ENCODE measurements around the gene ID3. TPM values are rescaled to one million over a fixed set of nuclear protein-coding genes. Genes with fewer than 3 reads are reported as not detected.

The ID3 gene
- total and polyA plus RNA-seq, 9 of the 15 experiments (the other 6 are each of a cell fraction or from before 2014, with no cell fraction given), result 6.8 to 59.8 (median 23.5) TPM

- TF ChIP-seq FOXP4 (CRISPR knock-in tag; IDR thresholded peaks at IDR 0.05; ENCODE audit: borderline replicate concordance), result 0 out of 2 replicates have a peak, but pooled peaks have one; percentile 21
- TF ChIP-seq BMI1 (IDR thresholded peaks at IDR 0.05; ENCODE audit: low read length), result no peak
- no peak for TF ChIP-seq MYC (IDR thresholded peaks at IDR 0.05; ENCODE audit: low read depth, low read length)
- 0 out of 2 replicates have a peak, but pooled peaks have one; percentile 26 for TF ChIP-seq MYC (CRISPR knock-in tag; IDR thresholded peaks at IDR 0.05; ENCODE audit: borderline replicate concordance, low read depth)
- TF ChIP-seq CGGBP1 (CRISPR knock-in tag; IDR thresholded peaks at IDR 0.05), result no peak; the same call in 1 of the 2 replicates
- TF ChIP-seq ZNF143 (CRISPR knock-in tag; IDR thresholded peaks at IDR 0.05), result 0 out of 2 replicates have a peak, but pooled peaks have one; percentile 19
- no peak for TF ChIP-seq AFF4 (CRISPR knock-in tag; IDR thresholded peaks at IDR 0.05)
- TF ChIP-seq RAD21 (CRISPR knock-in tag; conservative IDR thresholded peaks at IDR 0.05 in 1 of 2, IDR thresholded peaks at IDR 0.05 in 1 of 2), result no peak
- TF ChIP-seq IRF9 (tag; IDR thresholded peaks at IDR 0.05), result no peak
- 0 out of 2 replicates have a peak, but pooled peaks have one; percentile 4 for TF ChIP-seq TFAP4 (CRISPR knock-in tag; IDR thresholded peaks at IDR 0.05; ENCODE audit: borderline replicate concordance)
- TF ChIP-seq ZFP1 (CRISPR knock-in tag; IDR thresholded peaks at IDR 0.05), result no peak
- TF ChIP-seq ZNF436 (CRISPR knock-in tag; IDR thresholded peaks at IDR 0.05), result no peak
- 0 out of 4 replicates have a peak, but pooled peaks of 1 of the 2 experiments have one; percentile 40 for TF ChIP-seq MAZ (CRISPR knock-in tag; conservative IDR thresholded peaks at IDR 0.05 in 1 of 2, IDR thresholded peaks at IDR 0.05 in 1 of 2)
- no peak for TF ChIP-seq SMARCC2 (IDR thresholded peaks at IDR 0.05; ENCODE audit: low read depth)
- TF ChIP-seq SREBF1 (IDR thresholded peaks at IDR 0.05; ENCODE audit: borderline replicate concordance, low read depth, low read length), result no peak
- TF ChIP-seq ZNF133 (CRISPR knock-in tag; IDR thresholded peaks at IDR 0.05), result no peak
- TF ChIP-seq NELFE (IDR thresholded peaks at IDR 0.05; ENCODE audit: insufficient read depth, insufficient read length), result no peak
- no peak for TF ChIP-seq ARID2 (IDR thresholded peaks at IDR 0.05)
- no peak for TF ChIP-seq ZZZ3 (IDR thresholded peaks at IDR 0.05)
These were observed 29.1 kb downstream of the ID3 start (continued) for GRCh38 chr1:23530087-23530746.
